Stimulated activated CD8-positive, alpha-beta memory T cell treated with anti-CD3 and anti-CD28 coated beads, Interleukin-4, amount 100 ng/mL, for 48 hours (primary cell): Measurements from ENCODE around the gene TGFBI.
"Not testable (repeated sequence)": the region's sequence is repeated elsewhere in the genome, so short reads cannot be mapped to it uniquely, and the experiment has no call there.

Experiments used
- DNase-seq: peaks from one replicate; pipeline ENCODE4 v3.0.0-alpha.2; 2020

Gene TGFBI

GRCh38 chr5:136028090-136028489 lies 698 bp upstream of the TGFBI start:
- DNase-seq, result no peak

GRCh38 chr5:136030252-136030651 lies 1.5 kb downstream of the TGFBI start:
- DNase-seq, result no peak

- no peak for DNase-seq
Measured at GRCh38 chr5:136030956-136031611, 2.3 kb downstream of the TGFBI start.

- no peak for DNase-seq
Measured at GRCh38 chr5:136031711-136032110, 2.9 kb downstream of the TGFBI start.

DNA sequence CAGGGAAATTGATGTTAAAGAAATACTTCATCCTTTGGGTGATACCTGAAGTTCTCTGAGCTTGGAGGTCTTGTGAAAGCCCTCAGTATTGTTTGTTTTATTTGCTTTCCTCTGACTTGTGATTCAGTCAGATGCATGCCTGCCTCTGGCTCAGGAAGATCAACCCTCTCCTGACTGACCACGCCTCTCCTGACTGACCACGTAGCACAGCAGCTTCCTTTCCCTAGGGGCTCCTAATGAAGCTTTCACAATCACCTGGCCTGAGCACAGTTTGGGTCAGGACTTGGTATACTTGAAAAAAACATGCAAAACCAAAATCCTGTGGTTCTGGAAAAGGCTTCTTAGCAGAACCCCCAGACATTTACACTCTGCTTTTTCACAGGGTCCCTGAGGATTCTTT lies 3.8 kb downstream of the TGFBI start:
- DNase-seq, result no peak

DNA sequence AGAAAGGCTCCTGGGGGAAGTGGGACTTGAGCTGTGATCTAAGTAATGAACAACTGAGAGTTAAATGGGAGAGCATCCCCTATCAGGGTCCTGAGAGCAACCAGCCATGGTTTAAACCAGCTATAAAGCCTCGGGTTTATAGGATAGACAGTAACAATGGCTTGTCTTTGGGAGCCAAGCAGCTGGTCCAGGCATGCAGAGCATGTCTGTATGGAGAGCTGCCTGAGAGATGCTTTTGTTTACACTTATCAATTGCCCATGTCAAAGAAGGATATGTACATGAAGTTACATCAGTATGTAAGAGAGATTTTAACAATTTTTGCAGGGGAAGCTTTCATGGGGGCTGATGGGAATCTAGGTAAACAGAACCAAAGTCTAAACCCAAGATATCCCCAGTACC lies 4.4 kb downstream of the TGFBI start:
- no peak for DNase-seq

- DNase-seq, result no peak
Measured at GRCh38 chr5:136033848-136034247, 5.1 kb downstream of the TGFBI start.

GRCh38 chr5:136034492-136034891 lies 5.7 kb downstream of the TGFBI start:
- no peak for DNase-seq

- no peak for DNase-seq
Measured at GRCh38 chr5:136034984-136035383, 6.2 kb downstream of the TGFBI start.

GRCh38 chr5:136035837-136036236 lies 7.0 kb downstream of the TGFBI start:
- no peak for DNase-seq

DNA sequence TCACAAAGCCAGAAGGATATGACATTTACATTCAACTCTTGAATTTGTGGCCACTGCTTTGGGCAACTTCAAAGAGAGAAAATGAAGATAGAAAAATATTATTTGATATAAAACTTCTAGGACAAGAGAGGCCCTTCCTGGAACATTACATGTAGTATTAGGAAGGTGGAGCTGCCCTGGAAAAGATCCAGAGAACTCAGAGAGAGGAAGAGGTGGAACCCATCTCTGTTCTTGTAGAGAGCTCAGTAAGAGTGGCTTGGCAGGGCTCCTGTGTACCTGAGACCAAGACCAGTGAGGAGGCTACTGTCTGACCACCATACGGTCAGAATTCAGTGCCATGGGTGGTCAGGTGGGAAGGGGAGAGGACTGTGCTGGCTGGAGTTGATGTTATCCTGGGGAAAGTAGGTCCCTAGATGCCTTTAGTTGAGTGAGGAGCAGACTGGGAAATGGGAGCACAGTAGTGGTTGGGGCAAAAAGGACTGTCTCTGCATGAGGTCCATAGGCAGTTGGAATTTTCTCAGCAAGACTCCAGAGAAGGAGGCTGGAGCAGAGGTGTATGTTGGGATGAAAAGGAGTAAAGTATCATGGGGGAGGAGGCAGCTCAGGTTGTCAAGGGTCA lies 7.6 kb downstream of the TGFBI start:
- DNase-seq, result no peak

DNA sequence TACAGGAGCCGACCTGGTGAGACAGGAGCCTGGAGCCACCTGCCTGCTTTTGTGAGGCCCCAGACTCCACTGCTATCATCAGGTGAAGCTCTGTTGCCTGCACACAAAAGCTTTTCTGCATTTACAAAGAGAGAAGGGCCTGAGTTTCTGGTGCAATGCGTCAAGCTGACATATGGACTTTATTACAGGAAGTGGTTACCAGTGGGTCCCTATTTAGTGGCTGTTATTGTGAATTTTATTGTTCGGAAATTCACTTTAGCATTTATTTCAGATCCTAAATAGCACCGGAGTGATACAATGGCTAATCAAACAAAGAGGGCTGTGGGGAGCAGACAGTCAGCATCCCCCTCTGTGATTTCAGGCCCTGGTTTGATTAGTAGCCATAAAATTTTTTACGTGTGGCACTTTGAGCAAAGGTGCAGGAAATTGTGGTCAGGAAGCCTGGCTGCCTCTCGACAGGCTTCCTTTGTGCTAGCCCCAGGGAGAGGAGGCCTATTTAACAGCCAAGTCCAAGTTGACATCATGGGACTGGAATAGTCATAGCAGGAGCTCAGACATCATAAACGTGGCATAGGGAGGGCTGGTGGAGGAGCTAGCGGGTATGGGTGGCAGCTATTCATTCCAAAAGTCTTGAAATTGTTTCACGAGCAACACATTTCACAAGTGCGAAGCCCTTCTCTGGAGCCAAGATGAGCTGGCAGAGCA lies 8.4 kb downstream of the TGFBI start:
- peak; percentile 60 for DNase-seq

GRCh38 chr5:136038635-136039034 lies 9.8 kb downstream of the TGFBI start:
- no peak for DNase-seq

DNA sequence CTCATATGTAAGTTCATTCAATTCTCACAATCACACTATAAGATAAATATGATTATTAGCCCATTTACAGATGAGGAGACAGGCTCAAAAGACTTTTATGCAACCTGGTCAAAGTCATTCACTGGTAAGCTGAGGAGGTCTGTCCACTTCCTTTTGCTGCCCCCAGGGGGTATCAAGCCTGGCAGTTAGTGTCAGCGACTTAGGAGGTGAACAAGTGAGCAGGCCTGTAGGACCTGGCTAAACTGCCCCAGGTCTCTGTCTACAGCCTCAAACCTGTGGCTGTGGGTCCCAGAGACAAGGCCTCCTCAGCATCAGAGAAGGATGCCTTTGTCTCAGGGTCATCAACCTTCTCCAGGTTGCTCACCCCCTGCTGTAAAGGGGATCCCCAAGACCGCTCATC lies 10.4 kb downstream of the TGFBI start:
- no peak for DNase-seq

- DNase-seq, result no peak
Measured at GRCh38 chr5:136040746-136041415, 12.1 kb downstream of the TGFBI start.

DNA sequence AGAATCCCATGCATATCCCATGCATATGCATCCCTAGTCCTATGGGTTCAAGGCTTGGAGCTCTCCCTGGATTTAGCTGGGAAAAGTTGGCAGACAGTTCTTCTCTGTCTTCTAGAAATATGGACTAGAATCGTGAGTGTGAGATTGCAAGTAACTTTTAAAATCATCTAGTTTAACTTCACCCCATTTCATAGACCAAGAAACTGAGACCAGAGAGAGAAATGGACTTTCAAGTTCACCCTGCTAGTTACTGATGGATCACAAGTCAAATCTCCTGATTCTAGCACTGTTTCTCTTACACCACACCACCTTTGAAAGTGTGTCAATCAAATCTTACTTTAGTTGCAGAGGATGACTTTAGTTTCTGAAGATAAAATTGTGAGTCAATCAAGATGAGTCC lies 13.4 kb downstream of the TGFBI start:
- DNase-seq, result no peak

- DNase-seq, result no peak
Measured at GRCh38 chr5:136042665-136043121, 13.9 kb downstream of the TGFBI start.

DNA sequence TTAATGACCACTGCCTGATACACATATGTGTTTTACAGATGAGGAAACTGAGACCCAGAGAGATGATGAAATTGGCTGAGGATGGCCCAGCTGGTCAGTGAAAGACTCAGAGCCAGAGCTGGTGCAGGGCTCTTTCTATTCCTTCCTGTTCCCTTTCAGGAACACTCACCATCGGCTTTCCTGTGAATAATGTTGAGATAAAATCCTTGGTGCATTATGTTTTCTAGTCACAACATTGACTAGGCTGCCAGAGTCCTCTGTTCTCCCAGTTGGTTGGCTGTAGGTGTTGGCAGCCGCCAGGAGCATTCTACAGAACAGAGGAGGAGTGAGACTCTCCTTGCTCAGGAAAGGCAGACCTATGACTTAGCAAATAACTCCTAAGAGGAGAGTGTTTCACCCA lies 14.8 kb downstream of the TGFBI start:
- DNase-seq, result no peak

DNA sequence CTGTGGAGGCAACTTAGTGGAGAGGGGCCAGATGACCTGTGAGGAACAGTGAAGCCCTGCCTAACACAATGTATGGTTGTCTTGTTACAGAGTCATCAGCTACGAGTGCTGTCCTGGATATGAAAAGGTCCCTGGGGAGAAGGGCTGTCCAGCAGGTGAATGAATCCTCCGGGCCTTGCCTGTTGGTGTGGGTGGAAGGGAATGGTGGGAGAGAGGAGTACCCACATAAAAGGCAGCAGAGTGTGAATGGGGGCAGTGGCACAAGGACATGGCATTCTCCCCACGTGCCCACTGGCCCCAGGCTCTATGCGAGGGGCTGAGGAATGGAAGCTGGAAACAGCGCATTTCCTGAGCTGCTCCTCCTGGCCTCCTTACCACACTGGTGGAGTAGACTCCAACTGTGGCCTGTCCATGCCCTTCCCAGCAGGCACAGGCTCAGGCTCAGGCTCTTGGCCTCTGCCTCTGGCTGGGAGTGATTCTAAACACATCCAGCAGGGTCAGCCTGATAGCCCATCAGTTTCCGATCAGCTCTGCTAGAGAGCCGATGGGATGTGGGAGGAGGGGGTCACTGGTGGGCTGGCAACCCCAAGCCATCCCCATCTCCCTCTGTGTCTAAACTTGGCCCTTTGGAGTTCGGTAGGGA lies 15.3 kb downstream of the TGFBI start:
- no peak for DNase-seq

- not testable (repeated sequence) for DNase-seq
Measured at GRCh38 chr5:136045026-136045425, 16.2 kb downstream of the TGFBI start.

DNA sequence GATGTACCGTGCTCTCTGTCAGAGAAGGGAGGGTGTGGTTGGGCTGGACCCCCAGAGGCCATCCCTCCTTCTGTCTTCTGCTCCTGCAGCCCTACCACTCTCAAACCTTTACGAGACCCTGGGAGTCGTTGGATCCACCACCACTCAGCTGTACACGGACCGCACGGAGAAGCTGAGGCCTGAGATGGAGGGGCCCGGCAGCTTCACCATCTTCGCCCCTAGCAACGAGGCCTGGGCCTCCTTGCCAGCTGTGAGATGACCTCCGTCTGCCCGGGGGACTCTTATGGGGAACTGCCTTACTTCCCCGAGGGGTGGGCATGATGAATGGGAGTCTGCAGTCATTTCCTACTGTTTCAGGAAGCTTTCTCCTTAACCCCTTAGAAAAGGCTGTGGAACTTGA lies 17.5 kb downstream of the TGFBI start:
- DNase-seq, result no peak

DNA sequence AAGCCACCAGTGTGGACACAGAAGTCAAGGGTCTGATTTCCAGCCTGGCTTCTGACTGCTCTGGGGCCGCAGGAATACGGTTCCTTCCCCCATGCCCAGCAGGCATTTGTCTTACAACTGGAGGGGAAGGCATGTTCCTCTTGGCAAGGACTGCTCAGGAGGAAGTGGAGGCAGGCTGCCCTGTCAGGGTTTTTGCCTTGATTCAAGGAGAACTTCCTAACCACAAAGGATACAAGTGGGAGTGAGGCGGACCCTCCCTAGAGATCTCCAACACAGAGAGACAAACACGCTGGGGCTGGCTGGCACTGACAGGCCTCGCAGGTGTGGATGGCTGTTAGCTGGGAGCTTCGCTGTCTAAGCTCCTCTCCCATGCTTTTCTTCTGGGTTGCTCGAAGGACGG lies 19.1 kb downstream of the TGFBI start:
- no peak for DNase-seq

- DNase-seq, result no peak
Measured at GRCh38 chr5:136048966-136049365, 20.2 kb downstream of the TGFBI start.
